Gastroesophageal sphincter (tissue), 3 donors: ENCODE results near the gene C12orf42.

ENCODE experiments used
- EP300 ChIP-seq: sonication (generic); formaldehyde crosslinking; IDR thresholded peaks from one replicate; pipeline ENCODE4 v1.6.1; 2017; ENCODE audit warnings: antibody characterized with exemption, mild to moderate bottlenecking
- POLR2A ChIP-seq, 2 donors: fragments of 450-650 bp; IDR thresholded peaks; one replicate each; pipeline ENCODE4 v1.6.1; 2017; ENCODE audit warnings: antibody characterized with exemption in 2 of 2, mild to moderate bottlenecking in 2 of 2, moderate library complexity in 1 of 2
- POLR2AphosphoS5 ChIP-seq: sonication (generic); formaldehyde crosslinking; IDR thresholded peaks from one replicate; pipeline ENCODE4 v1.6.1; 2017; ENCODE audit warnings: antibody characterized with exemption
- TF ChIP-seq, protein P1 (sequence below), 4 experiments: fragments of 200-600 bp in 2 of 4; fragments of 450-650 bp in 2 of 4; sonication (generic) in 1 of 4; IDR thresholded peaks; one replicate each; pipeline ENCODE4 v1.5.1; 2017 to 2019; ENCODE audit warnings: antibody characterized with exemption in 4 of 4, mild to moderate bottlenecking in 2 of 4, moderate library complexity in 2 of 4

DNA sequence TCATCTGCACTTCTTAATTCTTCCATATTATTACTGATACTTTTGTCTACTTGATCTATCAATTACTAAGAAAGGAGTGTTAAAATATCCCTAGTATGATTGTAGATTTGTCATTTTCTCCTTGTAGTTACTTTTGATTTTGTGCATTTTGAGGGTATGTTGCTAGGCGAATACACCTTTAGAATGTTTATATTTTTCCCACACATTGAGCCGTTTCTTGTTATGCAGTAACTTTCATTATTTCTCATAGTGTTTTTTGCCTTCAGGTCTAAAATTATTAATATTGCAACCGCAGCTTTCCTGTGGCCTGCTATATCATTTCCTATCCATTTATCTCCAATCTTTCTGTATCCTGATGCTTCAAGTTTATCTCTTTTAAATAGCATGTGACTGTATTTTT lies 44.6 kb upstream of the C12orf42 start:
- TF ChIP-seq, protein P1, sequence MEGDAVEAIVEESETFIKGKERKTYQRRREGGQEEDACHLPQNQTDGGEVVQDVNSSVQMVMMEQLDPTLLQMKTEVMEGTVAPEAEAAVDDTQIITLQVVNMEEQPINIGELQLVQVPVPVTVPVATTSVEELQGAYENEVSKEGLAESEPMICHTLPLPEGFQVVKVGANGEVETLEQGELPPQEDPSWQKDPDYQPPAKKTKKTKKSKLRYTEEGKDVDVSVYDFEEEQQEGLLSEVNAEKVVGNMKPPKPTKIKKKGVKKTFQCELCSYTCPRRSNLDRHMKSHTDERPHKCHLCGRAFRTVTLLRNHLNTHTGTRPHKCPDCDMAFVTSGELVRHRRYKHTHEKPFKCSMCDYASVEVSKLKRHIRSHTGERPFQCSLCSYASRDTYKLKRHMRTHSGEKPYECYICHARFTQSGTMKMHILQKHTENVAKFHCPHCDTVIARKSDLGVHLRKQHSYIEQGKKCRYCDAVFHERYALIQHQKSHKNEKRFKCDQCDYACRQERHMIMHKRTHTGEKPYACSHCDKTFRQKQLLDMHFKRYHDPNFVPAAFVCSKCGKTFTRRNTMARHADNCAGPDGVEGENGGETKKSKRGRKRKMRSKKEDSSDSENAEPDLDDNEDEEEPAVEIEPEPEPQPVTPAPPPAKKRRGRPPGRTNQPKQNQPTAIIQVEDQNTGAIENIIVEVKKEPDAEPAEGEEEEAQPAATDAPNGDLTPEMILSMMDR (IDR thresholded peaks at IDR 0.05): no peak
- TF ChIP-seq POLR2AphosphoS5 (no peak), EP300 (no peak), POLR2A (IDR thresholded peaks at IDR 0.05) (no peak)
